Lower lobe of right lung (tissue), 2 donors: Measurements from ENCODE around the gene CAMK1. TPM values are rescaled to one million over a fixed set of nuclear protein-coding genes. Genes with fewer than 3 reads are reported as not detected.
A peak's percentile ranks its signal among the peaks of the same experiment; 100 is the strongest.

Source experiments
- ATAC-seq, 2 donors: fragments of 200-7000 bp; cut with Tn5 transposase; one replicate each; pipeline ENCODE4 v1.9.1; 2020 to 2022; ENCODE audit warnings: mild to moderate bottlenecking in 2 of 2, moderate library complexity in 2 of 2
- DNase-seq: peaks from one replicate; pipeline ENCODE4 v3.0.0-alpha.2; 2020
- H3K27ac ChIP-seq: fragments of 200-600 bp; one replicate; pipeline ENCODE4 v1.8.0; 2022
- H3K27me3 ChIP-seq: fragments of 200-600 bp; one replicate; pipeline ENCODE4 v1.8.0; 2022; ENCODE audit warnings: low read depth
- H3K36me3 ChIP-seq: fragments of 200-600 bp; one replicate; pipeline ENCODE4 v1.8.0; 2022; ENCODE audit warnings: mild to moderate bottlenecking
- H3K4me1 ChIP-seq: fragments of 200-600 bp; one replicate; pipeline ENCODE4 v1.8.0; 2022
- H3K4me3 ChIP-seq: fragments of 200-600 bp; one replicate; pipeline ENCODE4 v1.8.0; 2022; ENCODE audit warnings: mild to moderate bottlenecking
- H3K9me3 ChIP-seq: fragments of 200-600 bp; one replicate; pipeline ENCODE4 v1.8.0; 2022
- CTCF ChIP-seq: fragments of 200-600 bp; IDR thresholded peaks from one replicate; pipeline ENCODE4 v1.8.0; 2022; ENCODE audit warnings: antibody characterized with exemption, mild to moderate bottlenecking
- intact Hi-C: fragments of 100-400 bp; cut with DNase I; formaldehyde crosslinking; loops from one replicate; pipeline ENCODE4 v1.11.0; 2022
- total RNA-seq: library from RNA; stranded (reverse); fragmentation: NEBNext Ultra II Directional; extraction: Animal tissue kit (Norgen Biotek cat#: 25700); gene quantifications from one replicate; pipeline ENCODE4 v1.2.1, GENCODE V29; 2021
- donor health status: DM: no; HTN: yes; CAD: no; lungs with severe emphysema.

The CAMK1 gene
- total RNA-seq, 1 donor from 2014 or later, result 30.8 TPM

- peak within 1 kb of the TSS; percentile 99 for H3K27ac ChIP-seq
- DNase-seq (peak; percentile 96), ATAC-seq (peak; percentile 96 to 97)
- no peaks in the 10 kb centered on the region for H3K9me3 ChIP-seq
- peak within 1 kb of the TSS; percentile 100 for H3K4me3 ChIP-seq
- H3K27me3 ChIP-seq, result no peaks in the 10 kb centered on the region
- peaks cover 48% of the 10 kb centered on the region for H3K4me1 ChIP-seq
- H3K36me3 ChIP-seq, result peaks cover 71% of the 10 kb centered on the region
- intact Hi-C loops, result no loop called here
- no peak for TF ChIP-seq CTCF
Observed at GRCh38 chr3:9792405-9793160, 22.8 kb upstream of the CAMK1 start, which contains the start of the genes ARPC4 and TADA3. TSS of gene ARPC4 (plus strand) at chr3:9793082. CDS start at chr3:9793122, 40 bp downstream. TSS of gene TADA3 (minus strand) at chr3:9792473. CDS start at chr3:9791466, 1,007 bp downstream.

- no peak for DNase-seq
- Histone ChIP-seq H3K27ac (peak overlapping the region; percentile 99), H3K4me3 (peak overlapping the region; percentile 100), H3K36me3 (peaks cover 71% of the 10 kb centered on the region), H3K9me3 (no peaks in the 10 kb centered on the region), H3K27me3 (no peaks in the 10 kb centered on the region), H3K4me1 (peaks cover 45% of the 10 kb centered on the region)
- intact Hi-C loops, result no loop called here
- no peak for TF ChIP-seq CTCF
- ATAC-seq, result no peak
Observed at GRCh38 chr3:9791790-9792404, 22.1 kb upstream of the CAMK1 start.

GRCh38 chr3:9791127-9791526 is 21.4 kb upstream of the CAMK1 start:
- DNase-seq, result no peak
- Histone ChIP-seq H3K4me3 (peak overlapping the region; percentile 100), H3K9me3 (no peaks in the 10 kb centered on the region), H3K27me3 (no peaks in the 10 kb centered on the region), H3K27ac (peak overlapping the region; percentile 99), H3K36me3 (peaks cover 71% of the 10 kb centered on the region), H3K4me1 (peaks cover 40% of the 10 kb centered on the region)
- no peak for TF ChIP-seq CTCF
- intact Hi-C loops, result no loop called here
- ATAC-seq, result no peak

- H3K4me1 ChIP-seq, result peaks cover 14% of the 10 kb centered on the region
- no peaks in the 10 kb centered on the region for H3K9me3 ChIP-seq
- H3K27ac ChIP-seq, result no peak overlapping the region
- no peak overlapping the region for H3K4me3 ChIP-seq
- no peaks in the 10 kb centered on the region for H3K27me3 ChIP-seq
- TF ChIP-seq CTCF, result no peak
- DNase-seq (no peak), ATAC-seq (no peak)
- H3K36me3 ChIP-seq, result peaks cover 81% of the 10 kb centered on the region
- intact Hi-C loops, result no loop called here
Observed at GRCh38 chr3:9787714-9788113, 18.0 kb upstream of the CAMK1 start.

- H3K36me3 ChIP-seq, result peaks cover 87% of the 10 kb centered on the region
Observed at GRCh38 chr3:9786825-9787669, 17.3 kb upstream of the CAMK1 start.

More at GRCh38 chr3:9786825-9787669, 17.3 kb upstream of the CAMK1 start:
- DNase-seq (no peak), ATAC-seq (no peak)
- no peak overlapping the region for H3K27ac ChIP-seq
- H3K27me3 ChIP-seq, result no peaks in the 10 kb centered on the region
- peaks cover 14% of the 10 kb centered on the region for H3K4me1 ChIP-seq
- intact Hi-C loops, result no loop called here
- H3K4me3 ChIP-seq, result no peak overlapping the region
- no peaks in the 10 kb centered on the region for H3K9me3 ChIP-seq
- TF ChIP-seq CTCF, result peak; percentile 40
